ENCODE data around the gene NSF.
"Not testable (repeated sequence)": the region's sequence is repeated elsewhere in the genome, so short reads cannot be mapped to it uniquely, and the experiment has no call there.

Gene NSF

DNA sequence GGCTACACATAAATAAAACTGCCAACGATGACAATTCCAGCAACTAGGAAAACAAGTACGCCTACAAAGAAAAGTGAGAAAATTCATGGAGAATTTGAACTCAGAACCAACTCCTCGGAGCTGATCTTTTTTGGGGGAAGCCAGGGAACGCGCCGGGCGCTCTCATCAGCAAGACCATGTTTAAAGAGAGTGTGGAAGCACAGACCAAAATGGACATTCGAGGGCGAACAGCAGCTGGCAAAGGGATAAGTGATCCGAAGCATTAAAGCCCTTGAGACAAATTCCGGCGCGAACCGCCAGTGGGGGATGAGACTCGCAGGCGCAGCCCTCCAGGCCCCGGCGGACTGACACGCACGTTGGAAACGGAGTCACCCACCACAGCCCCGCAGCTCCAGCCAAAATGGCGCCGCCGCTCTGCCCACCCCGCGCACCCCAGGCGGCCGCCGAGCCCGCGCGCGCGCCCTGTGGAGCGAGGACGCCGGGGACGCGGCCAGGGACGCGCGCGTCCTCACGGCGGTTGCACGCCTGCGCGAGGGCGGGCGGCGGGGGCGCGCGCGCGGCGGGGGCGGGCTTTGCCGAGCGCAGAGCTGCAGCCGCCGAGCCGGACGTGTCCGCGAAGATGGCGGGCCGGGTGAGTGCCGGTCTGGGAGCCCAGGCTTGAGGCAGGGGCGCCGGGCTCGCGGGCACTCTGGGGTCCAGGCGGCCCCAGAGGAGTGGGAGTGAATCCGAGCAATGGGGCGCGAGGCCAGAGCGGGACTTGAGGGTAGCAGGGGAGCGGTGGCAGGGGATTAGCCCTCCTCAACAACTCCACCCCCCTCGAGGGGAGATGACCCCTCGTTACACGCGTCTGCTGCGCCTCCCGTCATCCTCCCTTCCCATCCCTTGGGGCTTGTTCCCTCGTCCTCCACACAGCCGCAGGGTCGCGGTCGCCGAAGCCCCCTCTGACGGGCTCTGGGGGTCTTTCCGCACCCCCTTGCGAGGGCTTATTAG is at the start of gene NSF:
Gene NSF, plus strand, starts transcription at position 513 of the 990 bp plus-strand sequence. Its CDS starts 107 bp downstream, at position 620.
- DNase-seq, result not testable (repeated sequence)

DNA sequence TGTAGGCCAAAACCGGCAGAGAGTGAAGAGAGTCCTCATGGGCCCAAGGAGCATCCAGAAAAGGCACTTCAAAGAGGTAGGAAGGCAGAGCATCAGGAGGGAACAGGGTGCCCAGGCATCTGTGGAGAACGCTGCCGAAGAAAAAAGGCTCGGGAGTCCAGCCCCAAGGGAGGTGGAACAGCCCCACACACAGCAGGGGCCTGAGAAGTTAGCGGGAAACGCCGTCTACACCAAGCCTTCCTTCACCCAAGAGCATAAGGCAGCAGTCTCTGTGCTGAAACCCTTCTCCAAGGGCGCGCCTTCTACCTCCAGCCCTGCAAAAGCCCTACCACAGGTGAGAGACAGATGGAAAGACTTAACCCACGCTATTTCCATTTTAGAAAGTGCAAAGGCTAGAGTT is 41.9 kb upstream of the NSF start:
- not testable (repeated sequence) for DNase-seq

DNA sequence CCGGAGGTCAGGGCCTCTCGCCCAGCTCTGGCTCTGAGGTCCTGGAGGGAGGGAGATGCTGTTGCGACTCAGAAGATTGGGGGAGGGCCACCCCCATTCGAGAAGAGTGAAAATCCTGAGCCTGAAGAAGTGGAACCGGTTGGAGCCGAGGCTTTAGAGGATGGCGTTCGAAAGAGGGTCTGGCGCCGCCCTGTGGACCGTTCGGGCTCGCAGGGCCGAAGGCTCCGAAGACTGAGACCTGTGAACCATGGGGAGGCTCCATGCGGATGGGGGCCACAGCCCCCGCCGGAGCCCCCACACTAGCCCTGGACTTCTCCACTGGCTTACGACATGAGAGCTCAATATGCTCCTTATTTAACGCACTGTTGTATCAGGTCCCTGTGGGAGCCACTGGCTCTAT is 31.3 kb upstream of the NSF start:
- not testable (repeated sequence) for DNase-seq

DNA sequence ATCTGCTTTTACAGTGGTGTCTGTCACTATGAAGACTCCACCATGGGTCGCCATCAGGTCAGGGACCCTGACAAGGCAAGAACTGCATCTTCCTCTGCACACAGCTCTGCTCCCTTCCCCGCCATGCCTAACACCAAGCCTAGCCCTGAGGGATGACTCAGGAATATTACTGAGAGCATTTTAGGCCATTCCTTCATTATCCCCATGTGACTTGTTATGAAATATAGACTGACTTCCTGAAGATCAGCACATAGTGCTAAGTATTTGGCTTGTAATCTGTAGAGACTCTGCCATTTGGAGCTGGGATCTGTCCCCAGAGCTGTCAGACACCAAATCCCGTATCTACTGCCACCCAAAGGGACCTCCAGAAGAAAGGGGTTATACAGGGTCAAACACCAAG is 30.4 kb upstream of the NSF start:
- not testable (repeated sequence) for DNase-seq

DNA sequence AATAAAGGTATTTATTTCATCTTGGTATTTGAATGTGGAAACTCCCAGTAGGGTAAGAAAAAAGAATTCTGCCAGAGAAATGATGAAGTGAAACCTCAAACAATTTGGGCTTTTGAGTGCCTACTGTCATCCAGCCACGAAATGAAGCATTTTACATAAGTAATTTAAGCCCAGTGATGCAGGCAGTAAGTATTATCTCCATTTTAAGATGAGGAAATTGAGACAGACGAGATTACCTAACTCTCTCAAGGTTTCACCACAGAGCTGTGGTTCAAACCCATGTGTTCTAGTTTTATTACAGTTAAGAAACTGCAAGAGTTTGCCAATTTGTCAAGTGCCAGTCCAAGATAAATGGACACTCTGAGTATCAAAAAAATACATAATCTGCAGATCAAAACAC is 24.2 kb upstream of the NSF start:
- not testable (repeated sequence) for DNase-seq

DNA sequence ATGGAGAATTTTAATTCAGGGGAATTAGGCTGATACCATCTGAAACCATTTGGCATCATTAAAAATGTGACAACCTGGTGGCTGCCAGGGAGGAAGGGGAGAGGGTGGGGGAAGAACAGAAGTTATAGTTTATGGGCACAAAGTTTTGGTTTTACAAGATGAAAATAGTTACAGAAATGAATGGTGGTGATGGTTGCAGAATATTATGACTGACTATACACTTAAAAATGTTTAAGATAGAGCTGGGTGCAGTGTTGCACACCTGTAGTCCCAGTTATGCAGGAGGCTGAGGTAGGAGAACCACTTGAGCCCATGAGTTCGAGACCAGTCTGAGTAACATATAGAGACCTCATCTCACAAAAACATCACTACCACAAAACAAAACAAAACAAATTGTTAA is 23.5 kb upstream of the NSF start:
- not testable (repeated sequence) for DNase-seq

DNA sequence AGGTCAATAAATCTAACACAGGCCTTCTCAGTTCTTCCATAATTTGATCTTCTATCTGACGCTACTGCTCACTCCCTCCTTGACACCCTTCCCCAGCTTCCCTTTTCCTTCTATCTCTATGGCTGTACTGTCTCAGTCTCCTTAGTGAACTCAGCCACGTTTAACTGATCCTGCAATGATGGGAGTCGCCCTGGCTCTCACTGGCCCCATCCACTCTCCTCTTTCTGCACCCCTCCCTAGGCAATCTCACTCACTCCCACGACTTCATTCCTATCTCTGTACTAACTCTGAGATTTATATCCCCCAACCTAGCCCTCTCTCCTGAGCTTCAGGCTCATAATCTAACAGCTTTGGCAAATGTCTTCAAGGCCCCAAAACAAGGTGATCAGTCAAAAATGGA is 18.7 kb upstream of the NSF start:
- not testable (repeated sequence) for DNase-seq

DNA sequence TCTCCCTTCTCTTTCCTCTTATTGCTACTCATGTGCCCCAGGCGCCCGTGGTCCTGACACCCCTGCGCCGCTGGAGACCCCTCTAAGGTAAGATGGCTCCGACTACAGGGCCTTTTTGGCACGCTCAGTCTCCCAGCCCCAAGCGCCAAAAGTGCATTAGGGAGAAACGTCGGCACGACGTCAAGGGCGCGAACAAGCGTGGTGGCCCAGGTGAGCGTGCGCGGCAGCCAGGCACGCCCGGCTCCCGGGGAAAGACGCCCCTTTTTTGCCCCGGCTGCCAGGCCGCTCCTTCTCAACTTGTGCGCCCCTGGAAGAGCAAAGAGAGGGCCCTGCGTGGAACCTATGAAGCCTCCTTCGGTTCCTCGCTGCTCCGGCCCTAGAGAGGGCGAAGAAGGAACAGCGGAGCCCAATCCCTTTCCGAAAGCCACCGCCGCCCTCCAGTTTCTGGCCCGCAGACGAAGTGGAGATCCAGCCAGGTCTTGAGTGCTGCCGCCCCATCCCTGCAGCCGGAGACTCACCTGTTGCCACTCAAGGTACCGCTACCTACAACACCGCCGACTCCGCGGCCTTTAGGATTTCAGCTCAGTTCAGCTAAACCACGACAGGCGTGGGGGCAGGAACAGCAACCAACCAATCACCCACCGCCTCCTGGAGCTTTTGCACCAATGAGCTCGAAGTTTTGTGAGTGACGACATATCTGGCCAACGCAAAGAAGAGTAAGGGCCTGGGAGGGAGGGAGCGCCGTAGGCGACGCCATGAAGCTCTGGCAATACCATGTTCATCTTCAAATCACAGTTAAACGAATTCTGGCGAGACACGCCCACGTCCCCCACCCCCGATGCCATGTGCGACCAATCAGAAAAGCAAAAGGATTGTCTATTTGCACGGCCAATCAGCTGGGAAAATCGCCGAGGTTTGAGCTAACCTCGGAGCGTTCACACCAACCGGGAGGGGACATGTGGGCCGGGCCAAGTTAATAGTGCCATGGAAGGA is 11.1 kb upstream of the NSF start, which contains the start of gene ARL17A:
Gene ARL17A, minus strand, starts transcription at position 609 of the 993 bp plus-strand sequence. CDS start 3,369 bp downstream, outside the sequence.
- not testable (repeated sequence) for DNase-seq

DNA sequence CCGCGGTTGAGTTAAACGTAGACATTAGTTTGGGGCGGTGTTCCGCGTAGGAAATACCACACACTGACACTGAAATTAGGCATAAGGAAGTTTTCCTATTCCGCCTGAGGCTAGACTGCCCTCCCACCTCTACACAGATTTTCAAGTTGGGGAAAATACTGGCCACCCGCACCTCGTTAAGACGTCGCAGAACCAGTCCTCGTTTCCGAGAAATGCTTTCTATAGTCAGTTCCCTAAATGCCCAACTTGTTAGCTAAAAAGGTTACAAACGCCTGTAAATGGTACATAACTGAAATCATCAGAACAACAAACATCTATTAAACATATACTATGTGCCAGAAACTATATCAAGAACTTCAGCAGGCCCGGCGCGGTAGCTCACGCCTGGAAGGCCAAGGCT is 10.4 kb upstream of the NSF start:
- DNase-seq, result not testable (repeated sequence)

DNA sequence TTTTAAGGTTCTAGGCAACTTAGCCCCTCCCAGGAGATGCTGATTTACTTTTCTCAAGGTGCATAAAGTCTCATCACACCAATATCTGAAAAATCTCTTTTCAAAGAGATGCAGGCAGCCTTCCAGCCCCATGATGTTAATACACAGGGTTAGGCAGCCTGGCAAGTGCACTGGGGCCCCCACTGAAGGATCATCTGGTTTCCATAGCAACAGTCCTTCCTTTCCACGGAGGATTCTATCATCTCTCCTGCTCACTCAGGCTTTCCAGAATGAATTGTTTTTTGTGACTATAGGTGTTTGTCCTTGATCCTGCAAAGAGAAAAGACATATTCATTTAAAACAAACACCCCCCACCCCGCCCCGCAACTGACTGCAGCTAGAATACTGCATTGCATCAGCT is 5.0 kb upstream of the NSF start:
- DNase-seq, result not testable (repeated sequence)

DNA sequence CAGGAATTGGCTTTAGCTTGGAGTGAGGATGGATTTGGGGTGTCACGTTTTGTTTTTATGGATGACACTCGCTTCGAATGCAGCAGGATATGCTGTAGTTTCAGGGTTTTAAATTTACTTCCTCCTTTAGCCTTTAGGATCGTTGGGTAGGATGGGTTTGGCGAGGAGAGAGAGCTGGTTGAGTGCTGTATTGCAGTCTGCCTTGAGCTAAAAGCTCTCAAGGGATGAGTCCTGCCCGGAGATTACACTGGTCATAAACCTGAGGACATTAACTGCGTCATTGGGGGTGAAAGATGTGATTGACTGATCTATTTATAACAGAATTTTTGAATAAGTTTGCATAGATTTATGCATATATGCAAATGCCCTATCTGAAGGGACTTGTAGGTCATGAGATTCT is 863 bp downstream of the NSF start:
- not testable (repeated sequence) for DNase-seq

DNA sequence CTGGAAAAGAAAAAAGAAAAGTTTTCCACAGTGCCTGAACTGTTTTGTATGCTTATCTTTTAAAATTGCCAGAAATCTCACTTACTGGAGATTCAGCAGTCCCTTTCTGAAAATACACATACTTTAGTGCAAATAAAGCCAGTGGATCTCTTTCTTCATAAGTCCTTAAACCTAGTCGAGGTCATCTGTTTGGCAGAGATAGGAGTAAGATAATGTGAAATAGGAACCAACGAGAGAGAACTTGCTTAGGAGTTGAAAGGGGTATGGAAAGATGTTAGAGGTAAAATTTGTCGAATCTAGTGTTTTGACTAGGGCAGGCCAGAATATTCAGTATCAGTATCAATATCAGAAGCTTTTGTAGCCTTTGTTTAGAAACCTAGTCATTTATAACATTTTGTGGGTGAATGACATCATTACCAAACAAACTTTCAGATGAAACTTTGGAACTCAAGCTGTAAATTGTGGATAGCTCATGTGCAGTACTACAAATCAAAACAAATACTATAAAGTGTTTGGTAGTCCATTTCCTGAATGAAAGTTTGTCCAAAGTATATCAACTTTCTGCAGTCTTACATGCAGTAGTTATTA is 8.0 kb downstream of the NSF start:
- DNase-seq, result not testable (repeated sequence)

DNA sequence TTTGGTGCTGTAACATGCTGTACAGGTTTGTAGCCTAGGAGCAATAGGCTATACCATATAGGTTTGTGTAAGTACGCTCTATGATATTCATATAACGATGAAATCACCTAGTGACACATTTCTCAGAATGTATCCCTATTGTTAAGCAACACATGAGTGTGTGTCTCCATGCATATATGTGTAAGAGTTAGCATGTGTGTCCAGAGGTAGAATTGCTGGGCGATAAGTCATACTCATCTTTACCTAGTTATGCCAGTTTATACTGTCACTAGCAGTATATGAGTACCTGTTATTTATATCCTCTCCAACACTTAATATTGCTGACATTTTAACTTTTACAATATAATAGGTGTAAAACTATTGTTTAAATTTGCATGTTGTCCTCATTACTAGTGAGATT is 10.3 kb downstream of the NSF start:
- DNase-seq, result not testable (repeated sequence)

DNA sequence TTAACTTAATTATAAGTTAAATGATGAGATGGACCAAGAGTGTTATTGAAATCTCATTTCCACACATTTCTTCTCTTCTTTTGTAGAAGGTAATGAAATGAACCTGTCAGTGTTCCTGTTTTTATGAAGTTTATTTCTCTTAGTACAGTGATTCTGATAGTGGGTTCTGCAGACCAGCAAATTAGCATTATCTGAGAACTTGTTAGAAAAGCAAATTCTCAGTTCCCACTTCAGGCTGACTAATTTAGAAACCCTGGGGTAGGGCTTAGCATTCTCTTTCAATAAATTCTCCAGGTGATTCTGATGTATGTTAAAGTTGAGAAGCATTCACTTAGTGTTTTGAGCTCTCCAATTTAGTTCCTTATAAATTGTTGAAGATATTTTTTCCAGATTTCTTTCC is 12.7 kb downstream of the NSF start:
- not testable (repeated sequence) for DNase-seq

DNA sequence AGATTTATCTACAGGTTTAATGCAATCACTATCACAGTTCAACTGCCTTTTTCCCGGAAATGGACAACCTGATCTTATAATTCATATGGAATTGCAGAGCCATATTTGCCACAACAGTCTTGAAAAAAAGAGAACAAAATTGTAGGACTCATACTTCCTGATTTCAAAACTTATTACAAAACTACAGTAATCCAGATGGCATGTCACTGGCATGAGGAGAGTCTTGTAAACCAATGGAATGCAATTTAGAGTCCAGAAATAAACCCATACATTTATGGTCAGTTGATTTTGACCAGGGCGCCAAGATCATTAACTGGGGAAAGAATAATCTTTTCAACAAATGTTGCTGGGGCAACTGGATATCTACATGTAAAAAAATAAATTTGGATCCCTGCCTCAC is 20.8 kb downstream of the NSF start:
- DNase-seq, result not testable (repeated sequence)

DNA sequence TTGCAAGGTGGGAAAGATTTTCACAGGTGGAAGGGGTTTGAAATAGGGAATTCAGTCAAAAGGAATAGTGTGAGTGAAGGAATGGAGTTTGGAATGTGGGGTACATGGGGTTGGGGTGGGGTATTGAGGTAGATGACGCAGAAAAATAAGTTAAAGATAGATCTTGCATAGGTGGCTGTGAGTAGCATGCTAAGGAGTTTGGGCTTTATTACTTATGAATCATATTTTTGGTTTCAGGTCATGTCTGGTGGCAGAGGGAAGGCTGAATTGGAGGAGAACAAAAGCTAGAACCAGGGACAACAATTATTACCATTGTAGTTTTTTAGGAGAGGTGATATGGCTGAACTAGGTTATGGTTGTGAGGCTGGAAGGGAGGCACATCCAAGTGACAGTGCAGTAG is 23.4 kb downstream of the NSF start:
- not testable (repeated sequence) for DNase-seq

DNA sequence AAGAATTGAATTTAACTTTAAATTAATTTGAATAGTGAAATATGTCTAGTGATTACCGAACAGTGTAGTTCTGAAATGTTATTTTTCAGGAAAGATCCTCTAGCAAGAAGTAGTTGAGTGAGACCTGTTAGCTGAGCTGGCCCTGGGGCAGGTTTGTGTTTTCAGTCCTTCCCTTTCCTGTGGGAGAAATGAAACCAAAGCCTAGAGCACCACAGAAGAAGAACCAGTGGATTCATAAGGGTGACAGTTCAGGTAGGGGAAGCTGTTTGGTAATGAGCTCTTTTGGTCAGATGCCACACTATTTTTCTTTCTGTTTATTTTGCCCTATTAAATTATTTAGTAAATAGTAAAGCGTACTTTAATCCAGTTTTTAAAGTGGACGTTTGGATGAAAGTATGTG is 26.7 kb downstream of the NSF start:
- not testable (repeated sequence) for DNase-seq

DNA sequence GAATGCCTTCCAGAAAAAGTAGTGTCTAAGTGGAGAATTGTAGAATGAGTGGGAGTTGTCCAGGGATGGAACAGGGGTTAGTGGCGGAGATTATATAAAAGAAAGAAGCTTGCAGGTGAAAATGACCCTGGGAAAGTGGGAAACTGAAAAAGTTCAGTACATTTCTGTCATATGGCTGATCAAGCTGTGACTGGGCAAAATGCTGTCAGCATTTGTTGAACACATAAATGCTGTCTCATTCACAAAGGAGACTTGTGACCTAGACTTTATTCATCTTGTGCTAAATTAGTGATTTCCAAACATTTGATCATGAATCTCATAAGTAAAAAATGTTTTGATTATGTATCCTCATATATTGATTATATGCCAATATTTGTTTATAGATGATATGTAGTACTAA is 28.5 kb downstream of the NSF start:
- DNase-seq, result not testable (repeated sequence)

DNA sequence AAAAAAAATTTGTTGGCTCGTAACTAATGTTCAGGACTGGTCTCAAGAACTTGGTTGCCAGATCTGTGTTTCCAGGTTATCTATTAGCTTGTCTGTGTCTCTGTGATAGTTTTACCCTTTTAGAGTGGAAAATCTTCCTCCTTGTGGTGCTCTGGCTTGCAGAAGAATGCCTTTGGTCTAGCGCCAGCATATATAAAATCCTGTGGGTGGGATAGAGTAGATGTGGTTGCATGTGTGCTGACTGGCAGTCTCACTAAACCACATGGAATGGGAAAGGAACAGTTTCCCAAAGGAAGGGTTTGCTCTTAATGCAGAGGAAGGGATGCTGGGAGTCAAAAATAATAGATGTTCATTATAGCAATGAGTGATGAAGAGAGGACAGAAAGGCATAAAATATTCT is 33.3 kb downstream of the NSF start:
- DNase-seq, result not testable (repeated sequence)

DNA sequence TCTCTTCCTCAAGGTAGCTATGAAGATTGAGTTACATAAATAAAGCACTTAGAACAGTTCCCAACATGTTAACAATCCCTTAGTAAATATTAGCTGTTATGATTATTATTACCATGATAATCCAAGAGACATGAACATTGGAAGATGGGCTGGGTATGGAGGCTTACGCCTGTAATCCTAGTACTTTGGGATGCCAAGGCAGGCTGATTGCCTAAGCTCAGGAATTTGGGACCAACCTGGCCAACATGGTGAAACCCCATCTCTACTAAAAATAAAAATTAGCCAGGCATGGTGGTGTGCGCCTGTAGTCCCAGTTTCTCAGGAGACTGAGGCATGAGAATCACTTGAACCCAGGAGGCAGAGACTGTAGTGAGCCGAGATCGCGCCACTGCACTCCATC is 34.3 kb downstream of the NSF start:
- not testable (repeated sequence) for DNase-seq

DNA sequence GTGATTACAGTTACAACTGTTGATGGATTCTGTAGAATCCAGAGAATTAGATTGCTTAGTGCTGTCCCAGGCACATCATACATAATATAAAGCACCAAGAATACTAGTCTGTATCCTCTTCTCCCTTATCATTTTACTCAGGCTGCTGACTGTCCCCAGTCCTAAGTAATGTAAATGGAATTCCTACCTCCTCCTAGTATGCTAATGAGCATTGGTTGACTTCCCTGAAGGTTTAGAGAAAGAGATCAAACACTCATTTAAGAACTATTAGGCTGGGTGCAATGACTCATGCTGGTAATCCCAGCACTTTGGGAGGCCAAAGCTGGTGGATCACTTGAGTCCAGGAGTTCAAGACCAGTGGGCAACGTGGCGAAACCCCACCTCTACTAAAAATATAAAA is 37.0 kb downstream of the NSF start:
- not testable (repeated sequence) for DNase-seq

DNA sequence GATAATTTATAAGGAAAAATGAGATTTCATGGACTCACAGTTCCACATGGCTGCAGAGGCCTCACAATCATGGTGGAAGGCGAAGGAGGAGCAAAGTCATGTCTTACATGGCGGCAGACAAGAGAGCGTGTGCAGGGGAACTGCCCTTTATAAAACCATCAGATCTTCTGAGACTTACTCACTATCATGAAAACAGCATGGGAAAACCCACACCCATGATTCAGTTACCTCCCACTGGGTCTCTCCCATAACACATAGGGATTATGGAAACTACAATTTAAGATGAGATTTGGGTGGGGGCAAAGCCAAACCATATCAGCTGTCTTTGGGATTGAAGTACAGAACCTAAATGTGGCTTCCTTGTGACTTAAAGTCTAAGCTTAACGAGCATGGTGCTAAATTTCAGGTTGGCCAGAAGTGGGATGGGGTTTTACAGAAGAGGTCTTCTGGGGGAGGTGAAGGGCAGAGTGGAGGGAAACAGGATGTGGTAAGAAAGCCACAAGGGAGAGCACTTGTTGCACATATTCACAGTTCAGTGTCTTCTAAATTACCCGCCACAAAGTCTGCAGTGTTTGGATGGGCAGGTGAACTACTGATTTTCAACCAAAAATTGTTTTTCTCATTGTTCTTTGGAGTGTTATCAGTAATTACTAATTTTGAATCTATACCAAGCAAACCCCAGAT is 38.4 kb downstream of the NSF start:
- DNase-seq, result not testable (repeated sequence)
